PC-3 (cell line): ENCODE results near the gene STK25. TPM values are rescaled to one million over a fixed set of nuclear protein-coding genes. Genes with fewer than 3 reads are reported as not detected.

Source experiments
- ATAC-seq: fragments of 200-7000 bp; cut with Tn5 transposase; 2 replicates; pipeline ENCODE4 v1.9.1; 2020; ENCODE audit warnings: mild to moderate bottlenecking, moderate library complexity
- BruUV-seq: library from RNA; stranded (reverse); fragments of 400-500 nt; replicated peaks from 2 replicates; lab custom pipeline; 2021; lab: Mats Ljungman, UMichigan
- CTCF ChIA-PET: fragments of 300-600 bp; sonication (Branson Sonifier 250); formaldehyde crosslinking; loops from one replicate; lab custom pipeline; 2022; ENCODE audit warnings: antibody characterized with exemption; lab: Charles Lee
- POLR2A ChIA-PET: fragments of 300-600 bp; sonication (Branson Sonifier 250); formaldehyde crosslinking; loops from one replicate; lab custom pipeline; 2022; ENCODE audit warnings: antibody characterized with exemption; ENCODE audit not compliant: unreplicated experiment; lab: Charles Lee
- DNase-seq: peaks from one replicate; pipeline ENCODE4 v3.0.0-alpha.2; 2015
- H2AFZ ChIP-seq: fragments of 300-600 bp; sonication (generic); 2 replicates; pipeline ENCODE4 v1.6.0; 2016; ENCODE audit warnings: antibody characterized with exemption, low read length
- H3F3A ChIP-seq: fragments of 300-600 bp; sonication (generic); one replicate; pipeline ENCODE4 v1.6.0; 2017; ENCODE audit warnings: antibody characterized with exemption, low read length, control low read depth, mild to moderate bottlenecking; ENCODE audit not compliant: unreplicated experiment
- H3K27ac ChIP-seq: fragments of 300-600 bp; sonication (generic); 2 replicates; pipeline ENCODE4 v1.5.1; 2016; ENCODE audit warnings: mild to moderate bottlenecking, low read length
- H3K27me3 ChIP-seq: fragments of 300-600 bp; sonication (generic); 2 replicates; pipeline ENCODE4 v1.6.1; 2016; ENCODE audit warnings: low read length, mixed read lengths
- H3K36me3 ChIP-seq: fragments of 300-600 bp; sonication (generic); 2 replicates; pipeline ENCODE4 v1.6.1; 2016; ENCODE audit warnings: low read depth, mixed run types, low read length, mixed read lengths
- H3K4me1 ChIP-seq: fragments of 300-600 bp; sonication (generic); 2 replicates; pipeline ENCODE4 v1.5.1; 2016; ENCODE audit warnings: low read length; ENCODE audit not compliant: insufficient read depth
- H3K4me2 ChIP-seq: fragments of 300-600 bp; sonication (generic); 2 replicates; pipeline ENCODE4 v1.6.0; 2016; ENCODE audit warnings: low read length
- H3K4me3 ChIP-seq: fragments of 300-600 bp; sonication (generic); 2 replicates; pipeline ENCODE4 v1.5.1; 2016; ENCODE audit warnings: mild to moderate bottlenecking, low read length, mixed read lengths
- H3K79me2 ChIP-seq: fragments of 300-600 bp; sonication (generic); 2 replicates; pipeline ENCODE4 v1.6.1; 2017; ENCODE audit warnings: low read length, mixed read lengths
- H3K9ac ChIP-seq: fragments of 300-600 bp; sonication (generic); 2 replicates; pipeline ENCODE4 v1.6.0; 2016; ENCODE audit warnings: mild to moderate bottlenecking, low read length
- H3K9me2 ChIP-seq: fragments of 300-600 bp; sonication (generic); replicated peaks from 2 replicates; pipeline ENCODE4 v1.6.1; 2016; ENCODE audit warnings: mixed run types, low read length, mixed read lengths
- H3K9me3 ChIP-seq: fragments of 300-600 bp; sonication (generic); 2 replicates; pipeline ENCODE4 v1.6.1; 2016; ENCODE audit warnings: low read length, mixed read lengths
- H4K20me1 ChIP-seq: fragments of 300-600 bp; sonication (generic); 2 replicates; pipeline ENCODE4 v1.6.1; 2016; ENCODE audit warnings: low read length, mixed read lengths
- EZH2 ChIP-seq: fragments of 300-600 bp; sonication (generic); IDR thresholded peaks from one replicate; pipeline ENCODE4 v1.6.1; 2017; ENCODE audit warnings: antibody characterized with exemption, mild to moderate bottlenecking, low read length; ENCODE audit not compliant: unreplicated experiment
- EZH2phosphoT487 ChIP-seq: fragments of 300-600 bp; sonication (generic); IDR thresholded peaks from 2 replicates; pipeline ENCODE4 v1.6.1; 2018; ENCODE audit warnings: mild to moderate bottlenecking, antibody characterized with exemption, low read length, borderline replicate concordance
- intact Hi-C: fragments of 100-400 bp; cut with micrococcal nuclease; formaldehyde crosslinking; loops from 2 replicates; pipeline ENCODE4 v1.9.0; 2023
- total RNA-seq: library from RNA; depleted of rRNA; stranded (reverse); fragments of >200 nt; gene quantifications from 2 replicates; pipeline ENCODE4 v1.2.3, GENCODE V29; 2014
- TF ChIP-seq, protein P1 (sequence below): fragments of 300-600 bp; sonication (generic); conservative IDR thresholded peaks from 2 replicates; pipeline ENCODE4 v1.5.1; 2017; ENCODE audit warnings: antibody characterized with exemption, low read depth, mild to moderate bottlenecking, low read length

The STK25 gene
- total RNA-seq, 1 experiment from 2014 or later = 198 TPM

DNA sequence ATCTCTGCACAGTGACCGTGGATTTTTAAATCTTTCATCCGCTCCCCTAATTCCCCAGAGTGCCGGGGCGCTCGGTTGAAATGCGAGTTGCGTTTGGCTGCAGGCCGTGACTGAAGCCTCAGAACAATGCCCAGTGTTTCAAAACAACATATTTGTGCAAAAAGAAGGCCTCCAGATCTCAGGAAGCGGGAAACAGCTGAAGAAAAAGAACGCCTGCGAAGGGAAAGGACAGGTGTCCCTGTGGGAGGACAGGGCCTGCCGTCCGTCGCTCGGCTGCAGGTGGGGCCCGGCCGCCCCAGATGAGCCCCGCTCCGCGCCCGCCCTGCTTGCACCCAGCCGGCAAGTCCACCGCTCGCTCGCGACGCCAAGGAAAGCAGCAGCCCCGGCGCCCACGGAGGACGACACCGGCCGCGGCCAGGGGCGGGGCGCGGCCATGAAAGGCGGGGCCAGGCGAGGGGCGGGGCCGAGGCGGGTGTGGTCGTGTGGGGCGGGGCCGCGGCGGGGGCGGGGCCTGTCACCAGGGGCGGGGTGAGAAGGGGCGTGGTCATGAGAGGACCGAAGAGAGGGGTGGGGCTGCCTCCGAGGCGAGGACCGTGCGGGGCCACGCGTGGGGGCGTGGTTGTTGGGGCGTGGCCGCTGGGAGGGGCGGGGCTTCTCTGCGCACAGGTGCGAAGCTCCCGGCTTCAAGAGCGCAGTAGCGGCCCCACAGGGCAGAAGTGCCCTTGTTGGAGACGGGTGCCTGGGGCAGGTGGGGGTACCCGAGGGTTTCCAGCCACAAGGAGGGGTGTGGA lies 32.6 kb upstream of the STK25 start:
- intact Hi-C loops = no loop called here
- H3K4me2 ChIP-seq = no peak overlapping the region
- no peaks in the 10 kb centered on the region for H3K36me3 ChIP-seq
- H3K27me3 ChIP-seq = no peaks in the 10 kb centered on the region
- BruUV-seq = no TSS peak
- CTCF ChIA-PET = no interaction called here
- no peak overlapping the region for H2AFZ ChIP-seq
- no peaks in the 10 kb centered on the region for H3K79me2 ChIP-seq
- POLR2A ChIA-PET = no interaction called here
- TF ChIP-seq, protein P1, sequence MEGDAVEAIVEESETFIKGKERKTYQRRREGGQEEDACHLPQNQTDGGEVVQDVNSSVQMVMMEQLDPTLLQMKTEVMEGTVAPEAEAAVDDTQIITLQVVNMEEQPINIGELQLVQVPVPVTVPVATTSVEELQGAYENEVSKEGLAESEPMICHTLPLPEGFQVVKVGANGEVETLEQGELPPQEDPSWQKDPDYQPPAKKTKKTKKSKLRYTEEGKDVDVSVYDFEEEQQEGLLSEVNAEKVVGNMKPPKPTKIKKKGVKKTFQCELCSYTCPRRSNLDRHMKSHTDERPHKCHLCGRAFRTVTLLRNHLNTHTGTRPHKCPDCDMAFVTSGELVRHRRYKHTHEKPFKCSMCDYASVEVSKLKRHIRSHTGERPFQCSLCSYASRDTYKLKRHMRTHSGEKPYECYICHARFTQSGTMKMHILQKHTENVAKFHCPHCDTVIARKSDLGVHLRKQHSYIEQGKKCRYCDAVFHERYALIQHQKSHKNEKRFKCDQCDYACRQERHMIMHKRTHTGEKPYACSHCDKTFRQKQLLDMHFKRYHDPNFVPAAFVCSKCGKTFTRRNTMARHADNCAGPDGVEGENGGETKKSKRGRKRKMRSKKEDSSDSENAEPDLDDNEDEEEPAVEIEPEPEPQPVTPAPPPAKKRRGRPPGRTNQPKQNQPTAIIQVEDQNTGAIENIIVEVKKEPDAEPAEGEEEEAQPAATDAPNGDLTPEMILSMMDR = no peak
- TF ChIP-seq EZH2phosphoT487 (no peak), EZH2 (no peak)
- no peaks in the 10 kb centered on the region for H4K20me1 ChIP-seq
- DNase-seq (no peak), ATAC-seq (no peak; the same call in 1 of the 2 replicates)
- no peaks in the 10 kb centered on the region for H3K9me3 ChIP-seq
- H3K4me3 ChIP-seq = no peak overlapping the region
- H3F3A ChIP-seq = no peaks in the 10 kb centered on the region
- no peaks in the 10 kb centered on the region for H3K4me1 ChIP-seq
- no peaks in the 10 kb centered on the region for H3K9me2 ChIP-seq
- no peak overlapping the region for H3K9ac ChIP-seq
- H3K27ac ChIP-seq = no peak overlapping the region

DNA sequence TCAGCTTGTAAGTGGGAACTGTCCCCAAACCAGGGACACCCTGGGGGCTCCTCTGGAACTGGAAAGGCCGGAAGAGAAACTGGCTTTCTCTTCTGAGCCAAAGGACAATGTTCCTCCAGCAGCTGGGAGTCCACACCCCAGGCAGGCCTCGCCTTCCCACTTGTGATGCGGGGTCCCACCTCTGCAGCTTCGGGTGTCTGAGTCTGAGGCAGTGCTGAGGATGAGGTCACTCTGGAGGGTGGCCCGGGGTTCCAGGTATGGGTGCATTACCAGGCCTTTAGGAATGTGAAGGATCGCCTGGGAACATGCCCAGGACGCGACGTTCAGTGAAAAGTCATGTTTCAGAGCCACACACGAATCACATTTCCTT lies 32.0 kb upstream of the STK25 start:
- no peak for ATAC-seq
- Histone ChIP-seq H3K9ac (no peak overlapping the region), H3K9me3 (no peaks in the 10 kb centered on the region), H3K4me1 (no peaks in the 10 kb centered on the region), H3K27ac (no peak overlapping the region), H3K4me3 (no peak overlapping the region), H3K4me2 (no peak overlapping the region), H4K20me1 (no peaks in the 10 kb centered on the region), H3K9me2 (no peaks in the 10 kb centered on the region), H2AFZ (no peak overlapping the region), H3K27me3 (no peaks in the 10 kb centered on the region), H3F3A (no peaks in the 10 kb centered on the region), H3K36me3 (no peaks in the 10 kb centered on the region), H3K79me2 (no peaks in the 10 kb centered on the region)
- TF ChIP-seq, protein P1 = no peak
- no peak for TF ChIP-seq EZH2phosphoT487
- no peak for TF ChIP-seq EZH2
- intact Hi-C loops = no loop called here
- ChIA-PET POLR2A (no interaction called here), CTCF (no interaction called here)
- no peak for DNase-seq
- no TSS peak for BruUV-seq
